ENCODE results near the gene SREBF2.
A peak's percentile ranks its signal among the peaks of the same experiment; 100 is the strongest.

DNA sequence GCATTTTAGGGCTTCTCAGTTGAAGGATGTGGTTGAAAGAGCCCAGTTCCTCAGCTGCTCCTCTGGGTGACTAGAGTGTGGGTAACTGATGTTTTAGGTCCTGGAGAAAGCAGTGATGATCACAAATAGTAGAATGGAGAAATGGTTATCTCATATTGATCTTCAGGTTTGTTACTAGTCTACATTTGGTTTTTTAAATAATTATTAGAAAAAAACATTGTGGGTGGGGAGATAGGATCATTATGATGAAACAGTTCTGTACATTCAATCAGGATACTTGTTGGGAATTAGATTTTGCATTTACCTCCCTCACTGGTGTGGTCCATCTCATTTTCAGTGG, 24.9 kb downstream of the SREBF2 start:
- TF ChIP-seq, protein P1, sequence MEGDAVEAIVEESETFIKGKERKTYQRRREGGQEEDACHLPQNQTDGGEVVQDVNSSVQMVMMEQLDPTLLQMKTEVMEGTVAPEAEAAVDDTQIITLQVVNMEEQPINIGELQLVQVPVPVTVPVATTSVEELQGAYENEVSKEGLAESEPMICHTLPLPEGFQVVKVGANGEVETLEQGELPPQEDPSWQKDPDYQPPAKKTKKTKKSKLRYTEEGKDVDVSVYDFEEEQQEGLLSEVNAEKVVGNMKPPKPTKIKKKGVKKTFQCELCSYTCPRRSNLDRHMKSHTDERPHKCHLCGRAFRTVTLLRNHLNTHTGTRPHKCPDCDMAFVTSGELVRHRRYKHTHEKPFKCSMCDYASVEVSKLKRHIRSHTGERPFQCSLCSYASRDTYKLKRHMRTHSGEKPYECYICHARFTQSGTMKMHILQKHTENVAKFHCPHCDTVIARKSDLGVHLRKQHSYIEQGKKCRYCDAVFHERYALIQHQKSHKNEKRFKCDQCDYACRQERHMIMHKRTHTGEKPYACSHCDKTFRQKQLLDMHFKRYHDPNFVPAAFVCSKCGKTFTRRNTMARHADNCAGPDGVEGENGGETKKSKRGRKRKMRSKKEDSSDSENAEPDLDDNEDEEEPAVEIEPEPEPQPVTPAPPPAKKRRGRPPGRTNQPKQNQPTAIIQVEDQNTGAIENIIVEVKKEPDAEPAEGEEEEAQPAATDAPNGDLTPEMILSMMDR (IDR thresholded peaks at IDR 0.05) = peak; percentile 50
- no peak for TF ChIP-seq EZH2 (IDR thresholded peaks at IDR 0.05; ENCODE audit: borderline replicate concordance, insufficient read depth, low read depth, low read length, poor library complexity, severe bottlenecking)
